ENCODE data around the gene PHACTR3. TPM values are rescaled to one million over a fixed set of nuclear protein-coding genes. Genes with fewer than 3 reads are reported as not detected.

PHACTR3 gene
- total RNA-seq, 1 donor from 2014 or later = 0.51 TPM

DNA sequence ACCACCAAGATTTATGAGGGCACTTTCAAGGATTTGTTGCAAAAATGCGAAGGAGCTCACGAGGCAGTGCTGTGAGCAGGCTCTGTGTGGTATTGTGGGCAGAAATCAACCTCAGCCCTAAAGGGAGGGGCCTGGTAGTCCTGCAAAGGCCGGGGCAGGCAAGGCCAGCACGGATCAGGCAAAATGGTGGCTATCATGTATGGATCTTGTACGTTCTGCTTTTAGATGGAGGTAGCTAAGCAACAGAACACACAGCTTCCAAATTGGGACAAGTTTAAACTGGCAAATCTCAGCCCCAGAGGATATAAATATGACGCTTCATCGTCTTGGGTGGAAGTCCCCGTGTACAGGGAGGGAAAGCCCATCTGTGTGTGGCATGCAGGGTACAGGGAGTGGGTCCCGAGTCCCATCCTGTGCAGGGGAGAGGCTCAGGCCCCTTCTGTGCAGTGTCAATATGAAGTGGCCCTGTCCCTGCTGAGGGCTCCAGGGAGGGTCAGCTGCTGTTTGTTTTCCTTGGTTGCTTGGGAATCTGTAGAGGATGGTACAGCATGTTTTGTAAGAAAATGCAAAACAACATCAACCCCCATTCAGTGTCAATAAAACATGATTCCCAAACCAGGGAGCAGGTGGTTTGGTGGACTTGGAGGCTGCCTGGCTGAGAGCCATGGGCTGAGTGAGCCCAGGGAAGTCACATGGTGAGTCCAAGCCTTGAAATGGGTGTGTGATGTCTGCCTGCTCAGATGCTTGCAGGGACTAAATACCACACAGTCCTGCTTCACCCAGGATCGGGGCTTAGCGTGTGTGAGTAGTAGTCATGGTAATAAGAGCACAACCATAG is 216.1 kb downstream of the PHACTR3 start:
- no peak for DNase-seq

DNA sequence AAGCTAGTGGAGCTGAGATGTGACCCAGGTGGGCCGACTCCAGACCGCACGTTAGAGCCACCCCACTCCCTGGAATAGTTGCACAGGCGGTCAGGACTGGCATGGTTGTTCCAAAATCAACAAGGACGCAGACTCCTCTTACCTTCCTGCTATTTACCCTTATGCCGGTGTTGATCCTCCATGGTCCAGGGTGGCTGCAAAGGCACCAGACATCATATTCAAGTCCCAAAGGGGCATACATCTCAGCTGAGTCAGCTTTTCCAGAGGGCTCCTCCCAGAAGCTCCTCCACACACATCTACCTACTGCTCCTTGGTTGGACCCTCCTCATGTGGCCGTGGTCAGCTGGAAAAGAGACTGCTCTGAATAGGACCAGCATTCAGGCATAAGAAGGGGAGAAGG is 216.9 kb downstream of the PHACTR3 start:
- no peak for DNase-seq

DNA sequence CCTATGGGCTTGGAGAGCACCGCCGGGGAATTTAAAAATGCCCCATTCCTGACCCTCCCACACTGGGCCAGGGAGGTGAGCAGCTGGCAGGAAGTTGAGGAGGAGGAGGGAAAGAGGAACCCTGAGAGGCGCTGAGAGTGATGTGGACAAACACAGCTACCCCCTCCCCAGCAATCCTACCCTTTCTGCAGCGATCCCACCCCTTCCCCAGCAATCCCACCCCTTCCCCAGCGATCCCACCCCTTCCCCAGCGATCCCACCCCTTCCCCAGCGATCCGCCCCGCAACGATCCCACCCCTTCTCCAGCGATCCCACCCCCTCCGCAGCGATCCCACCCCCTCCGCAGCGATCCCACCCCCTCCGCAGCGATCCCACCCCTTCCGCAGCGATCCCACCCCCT is 217.4 kb downstream of the PHACTR3 start:
- DNase-seq = no peak

DNA sequence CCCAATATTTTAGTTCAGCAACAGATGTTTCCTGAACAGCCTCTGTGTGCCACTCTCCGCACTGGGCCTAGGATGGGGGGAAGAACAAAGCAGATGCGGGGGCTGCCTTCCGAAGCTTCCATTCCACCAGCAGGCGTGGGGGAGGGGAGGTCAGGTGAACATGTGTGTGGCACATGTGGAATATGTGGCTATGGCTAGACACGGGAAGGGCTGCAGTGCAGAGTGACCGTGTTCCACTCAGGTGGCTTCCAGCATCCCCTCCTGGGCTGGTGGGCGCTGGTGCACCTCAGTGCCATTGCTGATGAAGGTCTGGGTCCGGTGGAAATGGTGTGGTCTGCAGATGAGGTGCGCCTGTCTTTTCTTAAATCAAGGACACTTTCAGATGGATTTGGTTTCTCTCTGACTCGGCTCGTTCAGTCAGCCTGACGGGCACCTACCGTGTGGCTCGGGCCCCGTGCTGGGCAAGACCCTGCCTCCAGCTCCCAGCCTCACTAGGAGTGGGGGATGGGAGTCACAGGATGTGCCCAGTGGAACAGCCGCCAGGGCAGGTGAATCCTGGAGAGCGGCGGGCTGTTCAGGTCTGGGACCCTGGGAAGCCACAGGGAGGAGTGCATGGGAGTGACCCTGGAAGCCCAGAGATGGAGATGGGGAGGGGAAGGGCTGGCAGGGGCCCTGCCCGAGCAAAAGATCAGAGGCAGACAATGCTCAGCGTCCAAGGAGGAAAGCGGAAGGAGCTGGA is 218.1 kb downstream of the PHACTR3 start:
- DNase-seq = no peak

DNA sequence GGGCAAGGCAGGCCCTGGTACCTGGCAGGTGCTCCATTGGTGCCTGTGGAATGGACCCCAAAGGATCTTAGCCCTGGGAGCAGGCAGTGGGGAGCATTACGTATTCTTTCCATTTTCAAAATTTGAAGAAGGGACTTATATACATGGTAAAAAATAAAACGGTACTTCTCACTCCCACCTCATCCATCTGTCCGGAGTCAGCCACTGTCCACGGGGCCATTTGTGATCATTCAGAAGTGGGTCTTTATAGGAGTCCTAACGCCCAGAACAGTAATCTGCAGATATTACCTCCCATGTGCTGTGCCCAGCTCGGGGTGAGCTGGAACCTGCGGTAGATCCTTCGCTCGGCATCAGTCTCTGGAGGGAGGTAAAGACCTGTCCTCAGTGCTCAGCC is 218.7 kb downstream of the PHACTR3 start:
- DNase-seq = no peak

DNA sequence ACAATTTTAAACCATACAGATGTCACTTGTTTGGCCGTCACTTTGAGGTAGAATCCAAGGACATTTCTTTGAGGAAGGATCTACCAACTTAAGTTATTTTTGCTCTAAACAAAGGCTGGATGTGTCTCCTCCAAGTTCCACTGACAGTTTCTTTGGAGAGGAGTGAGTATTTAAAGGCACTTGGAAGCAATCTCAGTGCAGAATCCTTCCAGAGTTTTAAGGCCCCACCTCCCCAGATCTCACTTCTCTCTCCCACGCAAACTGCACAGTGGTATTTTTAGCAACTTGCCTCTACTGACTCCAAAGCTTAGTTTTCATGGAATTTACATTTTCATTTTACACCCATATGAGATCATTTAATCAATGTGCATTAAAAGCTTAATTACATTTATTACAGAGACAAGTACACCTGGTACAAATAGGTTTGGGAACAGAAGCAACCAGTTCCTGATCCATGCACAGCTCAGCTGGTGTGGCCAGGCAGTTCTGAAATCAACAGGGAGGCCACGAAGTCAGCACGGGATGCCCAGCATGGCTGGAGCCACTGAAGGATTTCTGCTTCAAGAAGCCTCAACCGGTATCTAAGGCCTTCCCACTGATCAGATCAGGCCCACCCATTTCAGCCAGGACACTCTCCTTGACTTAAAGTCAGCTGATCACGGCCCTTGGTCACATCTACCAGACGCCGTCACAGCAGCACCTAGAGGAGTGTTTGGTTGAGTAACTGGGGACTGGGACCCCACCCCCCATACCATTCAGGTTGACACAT is 219.3 kb downstream of the PHACTR3 start:
- no peak for DNase-seq

DNA sequence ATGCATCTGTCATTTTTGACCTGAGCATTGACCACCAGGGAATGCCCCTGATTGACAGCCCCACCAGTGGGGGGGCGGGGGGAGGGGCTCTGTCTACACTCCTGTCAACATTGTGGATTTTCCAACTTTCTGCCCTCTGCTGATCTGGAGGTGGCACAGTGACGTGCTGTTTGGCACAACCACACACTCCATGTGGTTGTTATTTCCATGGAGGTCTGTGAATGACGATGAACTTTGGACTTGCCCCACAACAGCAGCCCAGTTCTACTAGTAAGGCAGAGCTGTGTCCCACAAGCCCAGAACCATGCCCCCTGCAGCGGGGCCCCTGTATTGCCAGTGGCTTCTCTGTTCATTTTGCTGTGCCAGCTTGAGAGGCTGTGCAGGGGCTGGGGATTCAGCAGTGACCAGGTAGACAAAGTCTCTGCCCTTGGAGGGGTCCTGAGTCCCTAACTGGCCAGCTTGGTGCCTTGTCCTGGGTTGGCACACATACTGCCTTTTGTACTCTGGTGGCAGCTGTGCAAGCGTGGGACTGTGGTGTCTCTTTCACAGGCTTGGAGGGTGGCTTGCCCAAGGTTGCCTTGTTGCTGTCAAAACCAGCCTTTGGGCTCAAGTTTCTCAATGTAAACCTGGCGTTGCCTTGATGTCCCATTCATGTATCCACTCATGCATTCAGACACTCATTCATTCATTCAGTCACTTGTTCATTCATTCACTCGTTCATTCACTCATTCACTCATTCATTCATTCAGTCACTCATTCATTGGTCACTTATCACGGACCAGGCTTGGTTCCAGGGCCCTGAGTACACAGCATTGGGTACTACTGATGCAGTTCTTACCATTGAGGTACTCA is 220.6 kb downstream of the PHACTR3 start:
- DNase-seq = no peak

DNA sequence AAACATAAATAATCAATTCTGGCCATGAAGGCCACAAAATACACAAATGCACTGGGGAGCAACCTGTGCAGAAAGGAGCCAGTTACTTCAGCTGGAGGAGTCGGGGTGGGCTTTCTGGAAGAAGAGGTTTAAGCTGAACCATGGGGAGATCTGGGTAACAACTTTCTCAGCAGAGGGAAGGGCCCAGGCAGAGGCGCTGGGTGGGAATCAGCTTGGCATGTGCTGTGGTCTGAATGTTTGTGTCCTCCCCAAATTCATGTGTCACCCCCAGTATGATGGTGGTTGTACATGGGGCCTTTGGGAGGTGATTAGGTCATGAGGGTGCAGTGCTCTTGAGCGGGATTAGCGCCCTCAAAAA is 221.2 kb downstream of the PHACTR3 start:
- no peak for DNase-seq

DNA sequence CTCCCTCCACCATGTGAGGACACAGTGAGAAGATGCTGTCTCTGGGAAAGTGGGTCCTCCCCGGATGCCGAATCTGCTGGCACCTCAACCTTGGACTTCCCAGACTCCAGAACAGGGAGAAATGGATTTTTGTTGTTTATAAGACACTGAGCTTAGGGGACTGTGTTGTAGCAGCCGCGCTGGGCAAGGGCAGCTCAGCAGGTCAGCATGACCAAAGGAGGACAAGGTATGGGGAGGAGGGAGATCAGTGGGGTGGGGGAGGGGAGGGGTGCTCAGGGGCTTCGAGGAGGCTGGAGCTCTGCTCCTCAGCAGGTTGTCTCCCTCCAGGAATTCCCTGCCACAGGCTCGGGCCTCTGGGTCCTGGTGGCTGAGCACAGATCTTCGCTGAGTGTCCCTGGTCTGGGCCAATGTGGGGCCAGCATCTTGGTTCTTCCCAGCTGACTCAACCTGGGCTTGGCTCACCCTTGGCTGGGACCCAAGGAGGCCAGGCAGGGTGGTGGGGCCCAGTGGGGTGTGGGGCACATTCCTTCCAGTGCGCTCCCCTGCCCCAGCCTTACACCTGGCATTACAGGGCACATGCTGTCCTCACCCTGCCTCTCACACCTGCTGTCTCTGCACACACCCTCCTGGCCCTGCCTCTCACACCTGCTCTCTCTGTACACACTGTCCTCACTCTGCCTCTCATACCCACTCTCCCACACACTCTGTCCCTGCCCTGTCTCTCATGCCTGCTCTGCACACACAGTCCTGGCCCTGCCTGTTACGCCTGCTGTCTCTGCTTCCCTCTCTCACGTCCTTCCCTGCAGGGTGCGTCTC is 221.8 kb downstream of the PHACTR3 start:
- DNase-seq = no peak

DNA sequence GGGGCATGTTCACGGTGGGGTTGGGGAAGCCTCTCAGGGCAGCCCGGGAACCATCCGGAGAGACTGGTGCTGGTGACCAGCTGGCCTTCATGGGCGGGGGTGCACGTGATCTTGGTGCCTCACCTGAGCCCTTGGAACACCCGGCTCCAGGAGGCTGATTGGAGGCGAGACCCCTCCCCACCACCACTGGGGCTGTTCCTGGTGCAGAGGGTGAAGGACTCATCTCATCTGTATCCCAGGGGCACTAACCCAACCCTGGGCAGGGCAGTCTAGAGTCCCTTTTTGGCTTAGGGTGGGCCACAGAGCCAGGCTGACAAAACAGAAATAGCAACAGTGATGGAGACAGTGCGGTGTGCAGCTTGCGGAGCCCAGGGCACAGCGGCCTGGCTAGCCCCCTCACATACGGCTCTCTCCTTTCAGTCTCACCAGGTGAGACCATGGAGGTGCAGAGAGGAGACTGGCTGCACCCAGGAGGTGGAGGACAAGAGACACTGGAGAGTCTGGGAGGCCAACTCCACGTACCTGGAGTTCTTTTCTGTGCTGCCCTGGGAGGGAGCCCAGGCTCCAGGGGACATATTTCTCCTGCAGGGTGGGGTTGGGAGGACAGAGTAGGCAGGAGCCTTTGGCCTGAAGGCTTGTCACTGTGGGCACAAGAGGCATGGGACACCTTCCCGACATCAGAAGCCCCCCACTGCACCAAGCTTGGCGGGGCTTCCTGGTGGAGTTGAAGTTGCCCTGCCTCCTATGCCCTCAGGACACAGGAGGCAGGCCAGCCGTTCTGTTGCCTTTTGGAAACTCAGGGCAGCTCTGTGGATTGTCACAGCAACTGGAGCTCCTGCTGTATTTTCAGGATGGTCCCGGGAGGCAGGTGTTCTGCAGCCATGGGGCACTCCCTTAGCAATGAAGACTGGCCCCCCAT is 223.1 kb downstream of the PHACTR3 start:
- no peak for DNase-seq

DNA sequence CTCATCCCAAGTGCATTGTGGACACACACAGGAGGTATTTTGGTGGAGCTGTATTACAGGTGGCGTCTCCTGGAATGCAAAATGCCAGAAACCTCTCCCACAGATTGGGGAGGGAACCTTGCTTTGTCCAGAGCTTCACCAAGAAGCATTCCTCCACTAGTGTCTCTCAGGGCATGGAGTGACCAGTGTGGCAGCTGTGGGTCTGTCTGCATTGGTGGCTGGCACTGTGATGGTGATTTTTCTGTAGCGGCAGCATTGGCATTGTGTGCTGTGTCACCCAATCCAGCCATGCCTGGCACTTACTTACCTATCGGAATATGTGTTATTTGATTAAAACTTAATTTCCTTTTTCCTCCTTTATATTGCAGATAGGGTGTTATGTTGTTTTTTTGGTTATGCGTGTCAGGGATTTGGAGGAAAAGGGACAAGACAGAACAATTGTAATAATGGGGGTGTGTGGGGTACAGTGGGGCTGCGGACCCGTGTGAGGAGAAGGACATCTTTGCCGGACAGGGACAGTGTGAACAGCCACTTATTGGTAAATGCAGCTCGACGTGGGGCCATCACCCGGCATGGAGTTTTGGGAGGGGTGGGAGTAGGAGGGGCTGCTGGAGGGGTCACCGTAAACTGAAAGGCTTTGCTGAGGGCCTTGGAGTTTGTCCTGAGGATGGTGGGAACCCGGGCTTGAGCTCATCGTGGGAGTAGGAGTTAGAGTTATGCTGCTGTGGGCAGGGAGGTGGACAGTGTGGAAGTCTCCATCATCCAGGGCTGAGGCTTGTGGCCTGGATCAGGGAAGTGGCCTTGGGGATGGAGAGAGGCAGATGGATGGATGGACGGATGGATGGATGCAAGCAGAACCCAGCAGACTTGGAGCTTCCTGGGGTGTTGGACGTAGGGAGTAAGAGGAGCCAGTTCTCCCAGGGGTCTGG is 224.0 kb downstream of the PHACTR3 start:
- DNase-seq = no peak

DNA sequence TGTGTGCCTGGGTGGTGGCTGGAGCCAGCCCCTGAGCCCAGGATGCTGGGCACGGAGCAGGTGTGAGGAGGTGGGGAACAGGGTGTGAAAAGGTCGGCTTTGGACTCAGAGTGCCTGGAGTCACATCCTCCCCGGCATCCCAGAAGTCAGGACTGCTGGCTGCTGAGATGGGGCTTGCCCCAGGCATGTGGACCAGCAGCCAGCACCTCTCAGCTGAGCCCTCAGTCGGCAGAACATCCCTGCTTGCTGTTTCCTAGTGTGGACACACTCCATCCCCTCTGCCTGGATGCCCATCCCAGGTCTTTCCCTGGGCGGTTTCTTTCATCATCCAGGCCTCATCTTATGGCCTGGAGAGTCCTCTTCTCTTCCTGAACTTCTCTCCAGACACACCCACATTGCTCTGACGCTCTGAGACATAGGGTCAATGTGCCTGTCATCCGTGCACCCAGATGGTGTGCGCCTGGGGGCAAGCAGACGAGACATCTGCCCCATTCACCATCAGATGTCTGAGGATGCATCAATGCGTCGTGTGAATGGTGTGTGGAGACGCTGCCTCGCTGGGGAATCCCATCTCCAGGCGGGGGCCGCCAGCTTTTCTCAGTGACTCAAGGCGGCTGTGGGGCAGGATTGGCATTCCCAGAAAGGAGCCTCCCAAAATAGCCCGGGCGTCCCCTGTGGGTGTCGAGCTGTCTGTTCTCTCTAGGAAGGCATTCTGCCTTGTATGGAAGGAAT is 224.9 kb downstream of the PHACTR3 start:
- DNase-seq = no peak

DNA sequence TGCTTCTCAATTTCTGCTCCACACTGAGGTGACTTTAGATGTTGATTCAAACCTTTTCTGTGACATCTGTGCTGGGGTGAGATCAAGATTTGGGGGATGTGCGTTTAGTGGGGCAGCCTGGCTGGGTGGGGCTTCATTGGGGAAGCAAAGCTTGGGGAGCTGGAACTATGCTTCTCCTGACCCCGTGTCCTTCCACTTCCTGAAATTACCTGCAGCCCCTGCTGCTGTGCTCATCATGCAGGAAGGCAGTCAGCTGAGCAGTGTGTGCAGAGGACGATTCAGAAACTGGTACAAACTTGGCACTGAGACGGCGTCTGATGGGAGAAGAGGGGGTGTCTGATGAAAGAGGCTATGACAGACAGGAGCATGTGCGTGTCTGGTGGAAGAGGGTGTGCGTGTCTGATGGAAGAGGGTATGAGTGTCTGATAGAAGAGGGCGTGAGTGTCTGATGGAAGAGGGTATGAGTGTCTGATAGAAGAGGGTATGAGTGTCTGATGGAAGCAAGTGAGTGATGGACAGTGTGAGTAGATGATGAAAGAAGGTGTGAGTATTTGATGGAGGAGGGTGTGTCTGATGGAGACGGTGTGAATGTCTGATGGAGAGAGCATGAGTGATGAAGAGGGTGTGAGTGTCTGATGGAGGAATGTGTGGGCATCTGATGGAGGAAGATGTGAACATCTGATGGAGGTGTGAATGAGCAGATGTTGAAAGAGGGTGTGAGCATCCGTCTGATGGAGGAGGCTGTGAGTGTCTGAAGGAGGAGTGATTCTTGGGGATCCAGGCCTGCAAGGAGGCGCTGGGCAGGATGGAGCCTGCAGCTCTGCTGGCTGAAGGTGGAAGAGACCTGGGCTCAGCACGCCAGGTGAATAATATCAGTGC is 225.7 kb downstream of the PHACTR3 start:
- DNase-seq = no peak

DNA sequence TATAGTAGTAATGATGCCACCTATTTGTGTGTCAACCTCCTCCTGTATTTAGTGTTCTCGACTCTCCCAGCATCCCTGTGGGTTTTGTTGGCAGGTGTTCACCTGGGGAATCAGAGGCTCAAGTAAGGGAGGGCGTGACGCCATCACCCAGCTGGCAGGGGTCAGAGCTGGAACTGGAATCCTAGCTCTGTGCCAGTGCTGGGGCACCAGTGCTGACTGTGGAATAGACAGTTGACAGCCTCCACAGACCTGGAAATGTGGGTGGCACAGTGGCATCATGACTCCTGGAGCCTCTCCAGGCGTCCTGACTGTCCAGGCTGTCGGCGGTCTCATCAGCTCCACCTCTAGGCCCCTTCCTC is 226.3 kb downstream of the PHACTR3 start:
- no peak for DNase-seq

DNA sequence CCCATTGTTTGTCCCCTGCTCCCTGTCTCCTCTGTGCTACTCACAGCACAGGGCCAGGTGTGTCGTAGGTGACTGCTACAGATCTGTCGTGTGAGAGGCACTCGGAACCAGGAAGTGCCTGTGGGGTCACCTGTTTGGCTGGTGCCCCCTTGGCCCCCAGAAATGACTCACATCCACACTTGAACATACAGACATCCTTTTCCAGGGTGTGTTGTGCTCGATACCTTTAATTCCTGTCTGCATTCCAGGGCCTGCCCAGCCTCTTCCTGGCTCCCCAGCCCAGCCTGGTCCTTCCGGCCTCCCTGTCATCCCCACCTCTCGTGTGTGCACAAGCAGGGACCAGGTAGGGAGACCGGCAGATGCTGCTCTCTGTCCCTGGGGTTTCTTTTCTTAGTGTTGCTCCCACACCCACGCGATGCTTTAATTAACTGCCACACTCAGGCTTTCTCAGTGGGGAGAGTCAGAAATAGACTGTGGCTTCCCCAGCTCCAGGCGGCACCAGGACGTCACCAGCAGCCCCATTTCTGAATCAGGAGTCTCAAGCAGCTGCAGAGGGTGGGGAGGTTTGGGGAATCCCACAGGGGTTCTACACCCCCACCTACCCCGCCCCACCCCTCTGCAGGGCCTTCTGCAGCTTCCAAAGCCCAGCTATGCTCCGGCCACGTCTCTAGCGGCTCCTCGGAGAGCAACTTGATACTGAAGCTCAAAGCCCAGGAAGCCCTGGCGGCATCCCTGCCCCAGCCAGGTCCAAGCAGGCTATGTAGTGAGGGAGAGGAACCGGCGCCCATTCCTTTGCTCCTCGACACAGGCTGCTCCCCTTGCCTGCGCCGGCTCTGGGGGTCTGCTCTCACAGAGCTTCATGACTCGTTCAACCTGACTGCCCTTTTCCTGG is 226.9 kb downstream of the PHACTR3 start:
- DNase-seq = no peak

DNA sequence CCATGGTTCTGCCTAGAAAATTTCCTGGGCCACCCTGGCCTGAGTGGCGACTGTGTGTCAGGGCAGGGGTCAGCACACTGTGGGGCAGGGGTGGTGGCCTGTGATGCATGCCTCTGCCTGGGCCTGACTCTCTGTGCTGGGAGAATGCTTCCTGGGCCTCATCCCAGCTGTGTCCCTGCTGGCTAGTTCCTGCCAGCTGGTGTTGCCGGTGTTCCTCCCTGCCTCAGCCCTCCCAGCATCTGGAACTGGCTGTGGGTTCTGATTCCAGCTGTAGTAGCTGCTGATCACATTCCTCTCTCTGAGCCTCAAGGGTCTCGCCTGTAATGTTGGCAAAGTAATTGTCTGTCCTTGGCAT is 227.6 kb downstream of the PHACTR3 start:
- DNase-seq = no peak

Data from dermis blood vessel endothelial cell (primary cell).